GM12801 (cell line): ENCODE data around the gene CLDN11.

Experiments used
- TF ChIP-seq, protein P1 (sequence below): IDR thresholded peaks from one replicate; pipeline ENCODE4 v1.5.1; 2011; ENCODE audit warnings: control low read depth; ENCODE audit not compliant: insufficient read length; ENCODE audit errors: extremely low read depth

The CLDN11 gene

GRCh38 chr3:170458285-170458684 lies 39.6 kb downstream of the CLDN11 start:
- TF ChIP-seq, protein P1, sequence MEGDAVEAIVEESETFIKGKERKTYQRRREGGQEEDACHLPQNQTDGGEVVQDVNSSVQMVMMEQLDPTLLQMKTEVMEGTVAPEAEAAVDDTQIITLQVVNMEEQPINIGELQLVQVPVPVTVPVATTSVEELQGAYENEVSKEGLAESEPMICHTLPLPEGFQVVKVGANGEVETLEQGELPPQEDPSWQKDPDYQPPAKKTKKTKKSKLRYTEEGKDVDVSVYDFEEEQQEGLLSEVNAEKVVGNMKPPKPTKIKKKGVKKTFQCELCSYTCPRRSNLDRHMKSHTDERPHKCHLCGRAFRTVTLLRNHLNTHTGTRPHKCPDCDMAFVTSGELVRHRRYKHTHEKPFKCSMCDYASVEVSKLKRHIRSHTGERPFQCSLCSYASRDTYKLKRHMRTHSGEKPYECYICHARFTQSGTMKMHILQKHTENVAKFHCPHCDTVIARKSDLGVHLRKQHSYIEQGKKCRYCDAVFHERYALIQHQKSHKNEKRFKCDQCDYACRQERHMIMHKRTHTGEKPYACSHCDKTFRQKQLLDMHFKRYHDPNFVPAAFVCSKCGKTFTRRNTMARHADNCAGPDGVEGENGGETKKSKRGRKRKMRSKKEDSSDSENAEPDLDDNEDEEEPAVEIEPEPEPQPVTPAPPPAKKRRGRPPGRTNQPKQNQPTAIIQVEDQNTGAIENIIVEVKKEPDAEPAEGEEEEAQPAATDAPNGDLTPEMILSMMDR: no peak

DNA sequence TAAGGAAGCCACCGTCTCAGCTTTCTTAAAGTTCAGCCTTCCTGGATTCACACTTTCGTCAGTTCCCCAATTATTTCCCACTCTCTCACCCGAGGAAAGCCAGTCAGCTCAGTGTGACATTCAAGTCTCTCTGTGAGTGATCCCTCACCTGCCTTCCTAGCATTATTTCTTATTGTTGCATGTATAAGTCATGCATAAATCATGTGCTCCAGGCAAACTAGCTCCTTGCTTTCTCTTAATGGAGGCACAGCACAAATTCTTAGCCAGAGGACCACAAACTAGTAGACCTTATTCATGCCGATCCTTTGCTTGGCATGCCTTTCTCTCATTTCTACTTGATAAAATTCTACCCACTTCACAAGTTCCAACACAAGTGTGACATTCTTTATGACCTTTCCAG lies 44.3 kb downstream of the CLDN11 start:
- TF ChIP-seq, protein P1: no peak

GRCh38 chr3:170465955-170466354 lies 47.3 kb downstream of the CLDN11 start:
- TF ChIP-seq, protein P1: no peak

DNA sequence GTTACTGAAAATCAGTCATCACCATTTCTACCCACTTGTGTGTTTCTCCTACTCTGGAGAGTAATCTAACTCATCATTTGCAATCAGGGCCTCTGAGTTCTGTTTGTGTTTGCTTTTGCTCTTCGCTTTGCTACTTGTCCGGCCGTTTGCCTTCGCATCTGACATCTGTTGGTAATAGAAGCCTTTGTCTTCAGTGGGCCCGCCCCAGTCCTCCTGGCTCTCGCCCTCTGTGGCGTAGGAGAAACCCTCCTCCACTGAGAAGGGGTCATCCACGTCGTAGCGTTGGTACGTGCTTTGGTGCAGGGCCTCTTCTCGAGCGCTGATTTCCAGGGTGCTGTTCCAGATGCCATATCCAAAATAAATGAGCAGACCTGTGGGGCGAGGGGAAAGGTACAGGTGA lies 48.3 kb downstream of the CLDN11 start:
- TF ChIP-seq, protein P1: no peak

- TF ChIP-seq, protein P1: no peak
These were observed 49.0 kb downstream of the CLDN11 start for GRCh38 chr3:170467571-170468147.

DNA sequence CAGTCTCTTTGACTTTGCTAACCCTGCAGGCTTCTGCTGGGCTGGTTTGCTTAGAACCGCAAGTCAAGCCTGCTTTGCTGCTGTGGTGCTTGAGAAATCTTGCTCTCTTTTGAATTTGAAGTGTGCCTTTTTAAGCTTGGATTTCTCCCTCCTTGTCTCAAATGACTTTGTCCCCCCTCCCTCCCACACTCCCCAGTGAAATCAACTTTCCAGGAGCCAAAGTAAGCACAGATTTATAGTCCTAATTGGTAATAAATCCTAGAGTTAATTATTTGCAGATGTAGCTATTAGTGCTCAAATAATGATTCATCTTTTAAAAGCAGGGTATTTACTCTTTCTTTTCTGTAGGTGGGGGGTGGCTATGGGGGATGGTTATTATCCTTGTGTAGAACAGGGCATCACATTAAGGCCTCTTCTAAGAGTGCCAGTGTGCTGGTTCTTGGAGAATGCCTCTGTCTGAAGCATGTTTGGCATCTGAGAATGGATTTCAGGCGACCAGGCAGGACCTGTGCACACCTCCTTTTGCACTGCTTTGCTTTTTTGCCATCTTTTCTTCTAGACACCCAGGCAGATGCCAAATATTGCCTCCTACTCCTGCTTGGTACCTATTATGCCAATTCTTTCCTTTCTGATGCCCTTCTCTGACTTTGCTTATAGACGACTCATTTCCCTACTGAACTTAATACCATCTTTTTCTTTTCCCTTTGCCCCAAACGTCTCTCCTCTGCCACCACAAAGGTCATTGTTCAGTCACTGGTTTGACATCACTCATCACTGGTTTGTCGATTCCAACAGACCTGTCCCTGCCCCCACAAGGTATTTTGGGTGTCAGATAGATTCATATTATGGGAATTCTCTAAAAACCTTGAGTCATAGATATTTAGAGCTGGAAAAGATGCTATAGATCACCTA lies 50.7 kb downstream of the CLDN11 start:
- TF ChIP-seq, protein P1: no peak

- TF ChIP-seq, protein P1: no peak
These were observed 51.7 kb downstream of the CLDN11 start for GRCh38 chr3:170470063-170471016.
